Vagina (tissue), 2 donors: ENCODE measurements around the gene CCDC38. TPM values are rescaled to one million over a fixed set of nuclear protein-coding genes. Genes with fewer than 3 reads are reported as not detected.

Experiments
- DNase-seq, 2 donors: peaks; one replicate each; pipeline ENCODE4 v3.0.0-alpha.2; 2017; ENCODE audit errors: extremely low spot score in 2 of 2
- H3K27ac ChIP-seq: fragments of 200-600 bp; sonication (generic); one replicate; pipeline ENCODE4 v1.5.1; 2019
- H3K27me3 ChIP-seq: fragments of 200-600 bp; sonication (generic); one replicate; pipeline ENCODE4 v1.5.1; 2019
- H3K36me3 ChIP-seq, 2 donors: fragments of 200-600 bp; sonication (generic); one replicate each; pipeline ENCODE4 v1.5.1; 2017 to 2019
- H3K4me1 ChIP-seq: fragments of 200-600 bp; sonication (generic); one replicate; pipeline ENCODE4 v1.5.1; 2019
- H3K4me3 ChIP-seq, 2 donors: fragments of 200-600 bp; sonication (generic); 1 replicate in 1 of 2; 2 replicates in 1 of 2; pipeline ENCODE4 v1.5.1; 2016 to 2019
- H3K9me3 ChIP-seq: fragments of 200-600 bp; sonication (generic); one replicate; pipeline ENCODE4 v1.5.1; 2019
- POLR2A ChIP-seq, 2 donors: fragments of 450-650 bp; IDR thresholded peaks; one replicate each; pipeline ENCODE4 v1.6.1; 2017; ENCODE audit warnings: antibody characterized with exemption in 2 of 2, mild to moderate bottlenecking in 2 of 2, moderate library complexity in 2 of 2
- POLR2AphosphoS5 ChIP-seq, 2 donors: sonication (generic); formaldehyde crosslinking; IDR thresholded peaks; one replicate each; pipeline ENCODE4 v1.9.0; 2017; ENCODE audit warnings: antibody characterized with exemption in 2 of 2, mild to moderate bottlenecking in 2 of 2, low read depth in 1 of 2; ENCODE audit not compliant: insufficient read depth in 1 of 2
- intact Hi-C: fragments of 100-400 bp; cut with DNase I; formaldehyde crosslinking; loops from one replicate; pipeline ENCODE4 v1.15.1; 2023
- total RNA-seq: library from RNA; depleted of rRNA; stranded (reverse); fragments of >200 nt; gene quantifications from one replicate; pipeline ENCODE4 v1.2.3, GENCODE V29; 2016
- TF ChIP-seq, protein P1 (sequence below), 3 experiments: fragments of 450-650 bp in 2 of 3; fragments of 200-600 bp in 1 of 3; sonication (generic) in 1 of 3; IDR thresholded peaks; one replicate each; pipeline ENCODE4 v1.5.1; 2017 to 2019; ENCODE audit warnings: antibody characterized with exemption in 3 of 3, mild to moderate bottlenecking in 2 of 3, moderate library complexity in 2 of 3

The CCDC38 gene
- total RNA-seq, 1 donor from 2014 or later, result not detected

GRCh38 chr12:95880895-95881294 lies 61.5 kb downstream of the CCDC38 start:
- Histone ChIP-seq H3K27me3 (no peaks in the 10 kb centered on the region), H3K4me1 (no peaks in the 10 kb centered on the region), H3K36me3 (no peaks in the 10 kb centered on the region), H3K9me3 (no peaks in the 10 kb centered on the region), H3K4me3 (no peak overlapping the region), H3K27ac (no peak overlapping the region)
- intact Hi-C loops, result no loop called here
- DNase-seq, result no peak
- TF ChIP-seq POLR2A (IDR thresholded peaks at IDR 0.05) (no peak), POLR2AphosphoS5 (IDR thresholded peaks at IDR 0.05; ENCODE audit: insufficient read depth in 1 of 2, low read depth in 1 of 2) (no peak)
- TF ChIP-seq, protein P1, sequence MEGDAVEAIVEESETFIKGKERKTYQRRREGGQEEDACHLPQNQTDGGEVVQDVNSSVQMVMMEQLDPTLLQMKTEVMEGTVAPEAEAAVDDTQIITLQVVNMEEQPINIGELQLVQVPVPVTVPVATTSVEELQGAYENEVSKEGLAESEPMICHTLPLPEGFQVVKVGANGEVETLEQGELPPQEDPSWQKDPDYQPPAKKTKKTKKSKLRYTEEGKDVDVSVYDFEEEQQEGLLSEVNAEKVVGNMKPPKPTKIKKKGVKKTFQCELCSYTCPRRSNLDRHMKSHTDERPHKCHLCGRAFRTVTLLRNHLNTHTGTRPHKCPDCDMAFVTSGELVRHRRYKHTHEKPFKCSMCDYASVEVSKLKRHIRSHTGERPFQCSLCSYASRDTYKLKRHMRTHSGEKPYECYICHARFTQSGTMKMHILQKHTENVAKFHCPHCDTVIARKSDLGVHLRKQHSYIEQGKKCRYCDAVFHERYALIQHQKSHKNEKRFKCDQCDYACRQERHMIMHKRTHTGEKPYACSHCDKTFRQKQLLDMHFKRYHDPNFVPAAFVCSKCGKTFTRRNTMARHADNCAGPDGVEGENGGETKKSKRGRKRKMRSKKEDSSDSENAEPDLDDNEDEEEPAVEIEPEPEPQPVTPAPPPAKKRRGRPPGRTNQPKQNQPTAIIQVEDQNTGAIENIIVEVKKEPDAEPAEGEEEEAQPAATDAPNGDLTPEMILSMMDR (IDR thresholded peaks at IDR 0.05), result no peak

GRCh38 chr12:95877622-95878021 lies 64.8 kb downstream of the CCDC38 start:
- H3K4me3 ChIP-seq, result no peak overlapping the region
- no peak for TF ChIP-seq POLR2AphosphoS5 (IDR thresholded peaks at IDR 0.05; ENCODE audit: insufficient read depth in 1 of 2, low read depth in 1 of 2)
- TF ChIP-seq, protein P1 (IDR thresholded peaks at IDR 0.05), result no peak
- no peaks in the 10 kb centered on the region for H3K36me3 ChIP-seq
- H3K4me1 ChIP-seq, result no peaks in the 10 kb centered on the region
- intact Hi-C loops, result no loop called here
- no peaks in the 10 kb centered on the region for H3K27me3 ChIP-seq
- DNase-seq, result no peak
- H3K9me3 ChIP-seq, result no peaks in the 10 kb centered on the region
- H3K27ac ChIP-seq, result no peak overlapping the region

DNA sequence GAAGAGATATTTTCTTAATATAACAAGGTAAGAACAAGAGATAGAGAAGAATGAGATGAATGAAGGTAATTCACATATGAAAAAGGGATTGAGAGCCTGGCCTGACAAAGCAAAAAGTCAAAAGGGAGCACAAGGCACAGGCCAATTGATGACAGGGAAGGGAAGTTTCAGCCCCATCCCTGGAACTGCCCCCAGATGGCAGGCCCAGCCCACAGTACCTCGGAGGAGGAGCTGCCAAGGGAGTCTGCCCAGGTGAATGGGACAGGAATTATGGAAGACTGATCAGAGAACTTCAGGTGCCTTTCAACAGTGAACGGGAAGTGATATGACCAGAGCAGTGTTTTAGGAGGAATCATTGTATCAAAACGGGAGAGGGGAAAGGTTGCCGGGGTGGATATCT lies 68.0 kb downstream of the CCDC38 start:
- H3K36me3 ChIP-seq, result no peaks in the 10 kb centered on the region
- intact Hi-C loops, result no loop called here
- no peaks in the 10 kb centered on the region for H3K27me3 ChIP-seq
- H3K27ac ChIP-seq, result no peak overlapping the region
- no peaks in the 10 kb centered on the region for H3K9me3 ChIP-seq
- TF ChIP-seq POLR2A (IDR thresholded peaks at IDR 0.05) (no peak), POLR2AphosphoS5 (IDR thresholded peaks at IDR 0.05; ENCODE audit: insufficient read depth in 1 of 2, low read depth in 1 of 2) (no peak)
- TF ChIP-seq, protein P1 (IDR thresholded peaks at IDR 0.05), result no peak
- DNase-seq, result no peak
- no peak overlapping the region for H3K4me3 ChIP-seq
- H3K4me1 ChIP-seq, result no peaks in the 10 kb centered on the region

- Histone ChIP-seq H3K4me3 (no peak overlapping the region), H3K36me3 (peaks cover 0 to 14% of the 10 kb centered on the region in 2 donors), H3K27me3 (no peaks in the 10 kb centered on the region), H3K4me1 (no peaks in the 10 kb centered on the region), H3K9me3 (no peaks in the 10 kb centered on the region), H3K27ac (no peak overlapping the region)
- no peak for DNase-seq
- intact Hi-C loops, result no loop called here
- TF ChIP-seq, protein P1 (IDR thresholded peaks at IDR 0.05), result no peak
- TF ChIP-seq POLR2A (IDR thresholded peaks at IDR 0.05), result no peak
- TF ChIP-seq POLR2AphosphoS5 (IDR thresholded peaks at IDR 0.05; ENCODE audit: insufficient read depth in 1 of 2, low read depth in 1 of 2), result no peak
Observed at GRCh38 chr12:95870897-95871296, 71.5 kb downstream of the CCDC38 start.

DNA sequence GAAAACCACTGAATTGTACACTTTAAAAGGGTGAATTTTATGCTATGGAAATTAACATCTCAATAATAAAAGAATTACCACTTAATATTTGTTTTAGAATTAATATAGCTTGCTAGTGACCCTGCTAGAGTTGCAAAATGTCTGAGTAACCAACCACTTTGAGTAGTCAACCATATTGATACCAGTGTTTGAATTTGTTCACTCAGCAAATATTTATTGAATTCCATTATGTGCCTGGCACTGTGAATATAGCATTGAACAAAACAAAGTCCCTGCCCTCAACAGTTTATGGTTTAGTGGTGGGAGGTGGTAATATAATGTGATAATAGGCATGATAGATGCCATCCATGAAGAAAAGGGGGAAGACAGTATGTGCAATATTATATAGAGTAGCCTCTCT lies 79.1 kb downstream of the CCDC38 start:
- peaks cover 20% of the 10 kb centered on the region for H3K4me1 ChIP-seq
- DNase-seq, result no peak
- H3K9me3 ChIP-seq, result no peaks in the 10 kb centered on the region
- H3K27ac ChIP-seq, result no peak overlapping the region
- peaks cover 0 to 38% of the 10 kb centered on the region in 2 donors for H3K36me3 ChIP-seq
- TF ChIP-seq, protein P1 (IDR thresholded peaks at IDR 0.05), result no peak
- H3K4me3 ChIP-seq, result no peak overlapping the region
- intact Hi-C loops, result no loop called here
- H3K27me3 ChIP-seq, result no peaks in the 10 kb centered on the region
